ENCODE data around the gene LMX1B.

LMX1B gene

DNA sequence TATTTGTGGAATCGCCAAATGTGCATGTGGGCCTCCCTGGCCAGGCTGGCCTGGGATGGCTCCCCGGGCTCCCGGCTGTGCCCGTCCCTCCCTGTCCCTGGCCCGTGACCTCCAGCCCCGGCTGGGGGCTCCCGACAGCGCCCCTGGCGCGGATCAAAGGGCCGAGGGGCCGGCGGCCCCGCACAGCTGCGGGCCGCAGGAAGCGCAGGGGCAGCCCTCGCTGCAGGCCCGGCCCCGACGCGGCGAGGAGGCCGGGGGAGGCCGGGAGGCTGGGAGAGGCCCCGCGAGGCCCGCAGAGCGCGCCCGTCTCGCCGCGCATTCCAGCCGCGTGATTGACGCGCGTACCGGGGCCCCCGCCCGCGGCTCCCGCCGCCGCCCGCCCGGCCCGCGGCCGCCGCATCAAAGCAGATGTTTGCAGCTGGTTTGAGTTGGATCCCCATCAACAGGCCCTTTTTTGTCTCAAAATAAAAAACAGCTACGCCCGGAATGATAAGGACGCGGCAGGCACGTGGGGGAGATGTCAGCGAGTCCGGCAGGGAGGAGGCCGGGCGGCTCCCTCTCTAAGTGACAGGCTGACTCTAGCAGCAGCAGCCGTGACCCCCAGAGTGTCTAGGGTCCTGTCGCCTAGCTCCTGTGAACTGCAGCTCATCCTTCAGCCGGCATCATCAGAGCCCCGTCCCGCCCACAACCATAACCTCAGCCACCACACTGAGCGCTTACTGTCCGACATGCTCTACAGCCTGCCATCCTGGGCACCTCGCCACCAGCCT lies 69.4 kb downstream of the LMX1B start:
- TF ChIP-seq, protein P1, sequence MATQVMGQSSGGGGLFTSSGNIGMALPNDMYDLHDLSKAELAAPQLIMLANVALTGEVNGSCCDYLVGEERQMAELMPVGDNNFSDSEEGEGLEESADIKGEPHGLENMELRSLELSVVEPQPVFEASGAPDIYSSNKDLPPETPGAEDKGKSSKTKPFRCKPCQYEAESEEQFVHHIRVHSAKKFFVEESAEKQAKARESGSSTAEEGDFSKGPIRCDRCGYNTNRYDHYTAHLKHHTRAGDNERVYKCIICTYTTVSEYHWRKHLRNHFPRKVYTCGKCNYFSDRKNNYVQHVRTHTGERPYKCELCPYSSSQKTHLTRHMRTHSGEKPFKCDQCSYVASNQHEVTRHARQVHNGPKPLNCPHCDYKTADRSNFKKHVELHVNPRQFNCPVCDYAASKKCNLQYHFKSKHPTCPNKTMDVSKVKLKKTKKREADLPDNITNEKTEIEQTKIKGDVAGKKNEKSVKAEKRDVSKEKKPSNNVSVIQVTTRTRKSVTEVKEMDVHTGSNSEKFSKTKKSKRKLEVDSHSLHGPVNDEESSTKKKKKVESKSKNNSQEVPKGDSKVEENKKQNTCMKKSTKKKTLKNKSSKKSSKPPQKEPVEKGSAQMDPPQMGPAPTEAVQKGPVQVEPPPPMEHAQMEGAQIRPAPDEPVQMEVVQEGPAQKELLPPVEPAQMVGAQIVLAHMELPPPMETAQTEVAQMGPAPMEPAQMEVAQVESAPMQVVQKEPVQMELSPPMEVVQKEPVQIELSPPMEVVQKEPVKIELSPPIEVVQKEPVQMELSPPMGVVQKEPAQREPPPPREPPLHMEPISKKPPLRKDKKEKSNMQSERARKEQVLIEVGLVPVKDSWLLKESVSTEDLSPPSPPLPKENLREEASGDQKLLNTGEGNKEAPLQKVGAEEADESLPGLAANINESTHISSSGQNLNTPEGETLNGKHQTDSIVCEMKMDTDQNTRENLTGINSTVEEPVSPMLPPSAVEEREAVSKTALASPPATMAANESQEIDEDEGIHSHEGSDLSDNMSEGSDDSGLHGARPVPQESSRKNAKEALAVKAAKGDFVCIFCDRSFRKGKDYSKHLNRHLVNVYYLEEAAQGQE (IDR thresholded peaks at IDR 0.05; ENCODE audit: low read depth), result no peak
- TF ChIP-seq TCF12 (IDR thresholded peaks at IDR 0.05; ENCODE audit: low read depth) (no peak), TEAD4 (IDR thresholded peaks at IDR 0.05) (no peak), ZBTB7A (IDR thresholded peaks at IDR 0.05; ENCODE audit: low read depth) (no peak), MAX (IDR thresholded peaks at IDR 0.05) (no peak), CEBPB (IDR thresholded peaks at IDR 0.05) (no peak), EP300 (IDR thresholded peaks at IDR 0.05; ENCODE audit: borderline replicate concordance) (no peak), CREB1 (IDR thresholded peaks at IDR 0.05; ENCODE audit: low read depth) (no peak), NFIC (IDR thresholded peaks at IDR 0.05) (no peak), YY1 (IDR thresholded peaks at IDR 0.05; ENCODE audit: low read depth) (no peak), FOXM1 (IDR thresholded peaks at IDR 0.05; ENCODE audit: borderline replicate concordance, low read depth) (no peak), RAD21 (IDR thresholded peaks at IDR 0.05; ENCODE audit: low read depth) (no peak), EGR1 (IDR thresholded peaks at IDR 0.05) (no peak)
- TF ChIP-seq, protein P2, sequence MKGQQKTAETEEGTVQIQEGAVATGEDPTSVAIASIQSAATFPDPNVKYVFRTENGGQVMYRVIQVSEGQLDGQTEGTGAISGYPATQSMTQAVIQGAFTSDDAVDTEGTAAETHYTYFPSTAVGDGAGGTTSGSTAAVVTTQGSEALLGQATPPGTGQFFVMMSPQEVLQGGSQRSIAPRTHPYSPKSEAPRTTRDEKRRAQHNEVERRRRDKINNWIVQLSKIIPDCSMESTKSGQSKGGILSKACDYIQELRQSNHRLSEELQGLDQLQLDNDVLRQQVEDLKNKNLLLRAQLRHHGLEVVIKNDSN (IDR thresholded peaks at IDR 0.05), result no peak

GRCh38 chr9:126683698-126684044 lies 69.9 kb downstream of the LMX1B start:
- TF ChIP-seq TAF1 (IDR thresholded peaks at IDR 0.05; ENCODE audit: low read depth), result no peak

DNA sequence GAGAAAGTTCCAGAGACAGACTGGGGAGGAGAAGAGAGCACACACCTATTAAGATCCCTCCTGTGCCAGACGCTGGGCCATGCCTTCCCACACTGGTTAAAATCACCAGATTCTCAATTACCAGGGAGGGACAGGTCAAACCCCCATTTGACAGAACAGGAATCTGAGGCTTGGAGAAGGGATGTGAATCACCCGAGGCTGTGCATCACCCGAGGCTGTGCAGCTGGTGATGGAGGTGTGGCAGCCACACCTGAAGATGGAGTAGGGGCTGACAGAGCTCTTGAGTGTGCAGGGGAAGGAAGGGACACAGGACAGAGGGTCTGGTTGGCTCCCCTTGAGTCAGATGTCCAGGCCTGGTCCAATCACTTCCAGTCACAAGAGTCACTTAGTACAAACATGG lies 70.6 kb downstream of the LMX1B start:
- TF ChIP-seq EP300 (IDR thresholded peaks at IDR 0.05; ENCODE audit: borderline replicate concordance) (no peak), CREB1 (IDR thresholded peaks at IDR 0.05; ENCODE audit: low read depth) (no peak), TCF12 (IDR thresholded peaks at IDR 0.05; ENCODE audit: low read depth) (no peak), TAF1 (IDR thresholded peaks at IDR 0.05; ENCODE audit: low read depth) (no peak), EGR1 (IDR thresholded peaks at IDR 0.05) (no peak), MAX (IDR thresholded peaks at IDR 0.05) (no peak), CEBPB (IDR thresholded peaks at IDR 0.05) (no peak), RAD21 (IDR thresholded peaks at IDR 0.05; ENCODE audit: low read depth) (no peak), TEAD4 (IDR thresholded peaks at IDR 0.05) (no peak), FOXM1 (IDR thresholded peaks at IDR 0.05; ENCODE audit: borderline replicate concordance, low read depth) (no peak), ZBTB7A (IDR thresholded peaks at IDR 0.05; ENCODE audit: low read depth) (no peak), NFIC (IDR thresholded peaks at IDR 0.05) (no peak), YY1 (IDR thresholded peaks at IDR 0.05; ENCODE audit: low read depth) (no peak)
- TF ChIP-seq, protein P2 (IDR thresholded peaks at IDR 0.05), result no peak
- TF ChIP-seq, protein P1 (IDR thresholded peaks at IDR 0.05; ENCODE audit: low read depth), result no peak

DNA sequence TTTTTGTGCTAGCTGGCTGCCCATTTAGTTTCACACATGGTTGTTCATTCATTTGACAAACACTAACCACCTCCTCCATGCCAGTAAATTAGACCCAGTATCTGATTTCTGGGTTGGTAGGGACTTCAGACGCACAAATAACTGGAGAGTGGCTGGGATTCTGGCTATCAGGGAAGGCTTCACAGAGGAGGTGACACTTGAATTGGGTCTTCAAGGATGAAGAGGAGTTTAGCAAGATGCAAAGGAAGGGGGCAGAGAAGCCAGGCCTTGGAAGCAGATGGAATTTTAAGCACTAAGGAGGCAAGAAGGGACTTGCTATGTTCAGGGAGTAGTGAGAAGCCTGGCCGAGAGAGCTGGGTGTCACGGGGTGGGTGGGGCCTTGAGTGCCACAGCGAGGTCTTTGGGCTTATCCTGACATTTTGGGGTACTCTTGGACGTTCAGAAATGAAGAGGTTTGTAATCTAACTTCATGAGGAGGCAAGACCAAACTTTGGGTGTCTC lies 71.3 kb downstream of the LMX1B start:
- TF ChIP-seq MAX (IDR thresholded peaks at IDR 0.05) (no peak), EGR1 (IDR thresholded peaks at IDR 0.05) (no peak), NFIC (IDR thresholded peaks at IDR 0.05) (no peak)
- TF ChIP-seq, protein P2 (IDR thresholded peaks at IDR 0.05), result no peak

DNA sequence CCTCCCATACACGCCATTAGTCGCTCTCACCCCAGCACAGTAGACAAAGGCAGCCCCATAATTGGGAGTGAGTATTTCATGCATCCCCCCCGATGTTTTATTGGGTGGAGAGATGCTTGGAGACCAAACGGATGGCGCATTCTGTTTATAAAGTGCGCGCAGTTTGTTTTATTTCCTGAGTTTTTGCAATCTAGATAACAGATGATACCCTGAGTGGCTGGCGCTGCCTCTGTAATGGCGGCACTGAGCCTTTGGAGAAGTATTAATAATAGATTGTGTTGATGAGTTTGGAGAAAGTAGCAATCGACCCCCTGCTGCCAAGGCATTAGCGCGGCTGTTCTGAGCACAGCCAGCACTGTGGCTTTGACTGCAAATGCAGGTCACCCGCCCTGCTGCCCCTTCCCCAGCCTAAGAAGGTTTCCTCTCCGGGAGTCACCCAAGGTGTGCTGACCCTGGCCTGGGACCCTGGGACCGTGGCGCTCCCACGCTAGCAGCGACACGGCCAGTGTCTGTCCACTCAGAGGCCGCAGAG lies 74.3 kb downstream of the LMX1B start:
- TF ChIP-seq TCF12 (IDR thresholded peaks at IDR 0.05; ENCODE audit: low read depth) (no peak), EP300 (IDR thresholded peaks at IDR 0.05; ENCODE audit: borderline replicate concordance) (no peak), NFIC (IDR thresholded peaks at IDR 0.05) (no peak), TEAD4 (IDR thresholded peaks at IDR 0.05) (no peak), YY1 (IDR thresholded peaks at IDR 0.05; ENCODE audit: low read depth) (no peak), EGR1 (IDR thresholded peaks at IDR 0.05) (no peak), FOXM1 (IDR thresholded peaks at IDR 0.05; ENCODE audit: borderline replicate concordance, low read depth) (no peak), RAD21 (IDR thresholded peaks at IDR 0.05; ENCODE audit: low read depth) (no peak), CREB1 (IDR thresholded peaks at IDR 0.05; ENCODE audit: low read depth) (no peak), TAF1 (IDR thresholded peaks at IDR 0.05; ENCODE audit: low read depth) (no peak), CEBPB (IDR thresholded peaks at IDR 0.05) (no peak), ZBTB7A (IDR thresholded peaks at IDR 0.05; ENCODE audit: low read depth) (no peak), MAX (IDR thresholded peaks at IDR 0.05) (no peak)
- TF ChIP-seq, protein P1 (IDR thresholded peaks at IDR 0.05; ENCODE audit: low read depth), result no peak
- TF ChIP-seq, protein P2 (IDR thresholded peaks at IDR 0.05), result no peak
